Measurements from ENCODE around the gene BPIFB2.

- TF ChIP-seq CTCF (conservative IDR thresholded peaks at IDR 0.05) (no peak), ZFX (IDR thresholded peaks at IDR 0.05) (no peak)
These were observed 18.7 kb downstream of the BPIFB2 start for GRCh38 chr20:33026072-33026778.

All from C4-2B (cell line).